ENCODE data around the gene MAX.

GRCh38 chr14:65057695-65058094, 44.6 kb downstream of the MAX start:
- TF ChIP-seq GATA2 (IDR thresholded peaks at IDR 0.05; ENCODE audit: low read depth, low read length) (no peak), GATA3 (IDR thresholded peaks at IDR 0.05; ENCODE audit: low read depth, low read length) (no peak)

Measured in SH-SY5Y (cell line).